HEK293 (cell line): ENCODE measurements around the gene INF2.

ENCODE experiments used
- CTCF ChIA-PET: fragments of 350-600 bp; formaldehyde crosslinking; extraction: SDS; loops from one replicate; lab custom pipeline; 2021; ENCODE audit warnings: antibody characterized with exemption; lab: Yijun Ruan, JAX
- POLR2A ChIA-PET: fragments of 300-600 bp; formaldehyde crosslinking; extraction: SDS; loops from one replicate; lab custom pipeline; 2020; ENCODE audit warnings: antibody characterized with exemption, inconsistent platforms; lab: Yijun Ruan, JAX
- H3K27ac ChIP-seq: fragments of 200-500 bp; sonication (Bioruptor generic); 2 replicates; pipeline ENCODE4 v1.5.1; 2014; ENCODE audit warnings: low read depth, low read length, control low read depth, inconsistent platforms; ENCODE audit errors: extremely low read depth
- H3K36me3 ChIP-seq, 2 experiments: fragments of 200-500 bp in 1 of 2; sonication (Bioruptor generic) in 1 of 2; 1 replicate in 1 of 2; 2 replicates in 1 of 2; pipeline ENCODE4 v1.5.1; 2014 to 2017; ENCODE audit warnings: inconsistent platforms in 2 of 2, low read length in 2 of 2; ENCODE audit not compliant: control insufficient read depth in 2 of 2, insufficient read depth in 1 of 2
- H3K4me1 ChIP-seq: fragments of 200-500 bp; sonication (Bioruptor generic); 2 replicates; pipeline ENCODE4 v1.5.1; 2014; ENCODE audit warnings: mild to moderate bottlenecking, low read length, inconsistent platforms; ENCODE audit not compliant: control insufficient read depth, insufficient read depth
- H3K4me3 ChIP-seq: 2 replicates; pipeline ENCODE4 v1.5.1; 2011; ENCODE audit warnings: low read depth, mild to moderate bottlenecking, control low read depth, low read length, moderate library complexity
- H3K9me3 ChIP-seq: fragments of 200-500 bp; sonication (Bioruptor generic); 2 replicates; pipeline ENCODE4 v1.5.1; 2014; ENCODE audit warnings: low read depth, low read length, inconsistent platforms; ENCODE audit not compliant: control insufficient read depth, insufficient read depth
- GLIS2 ChIP-seq: fragments of 450-650 bp; formaldehyde crosslinking; IDR thresholded peaks from 2 replicates; pipeline ENCODE4 v1.5.1; 2016; ENCODE audit warnings: missing biosample characterization, missing genetic modification characterization
- INSM2 ChIP-seq: fragments of 450-650 bp; formaldehyde crosslinking; IDR thresholded peaks from 2 replicates; pipeline ENCODE4 v1.5.1; 2016; ENCODE audit warnings: missing biosample characterization, missing genetic modification characterization
- MZF1 ChIP-seq: fragments of 450-650 bp; formaldehyde crosslinking; IDR thresholded peaks from 2 replicates; pipeline ENCODE4 v1.5.1; 2017; ENCODE audit warnings: missing biosample characterization, missing genetic modification characterization, borderline replicate concordance
- REPIN1 ChIP-seq: fragments of 450-650 bp; formaldehyde crosslinking; IDR thresholded peaks from 2 replicates; pipeline ENCODE4 v1.5.1; 2017; ENCODE audit warnings: missing biosample characterization, missing genetic modification characterization, low read depth
- ZBTB26 ChIP-seq: fragments of 450-650 bp; formaldehyde crosslinking; optimal IDR thresholded peaks from 2 replicates; pipeline ENCODE3; 2016; ENCODE audit warnings: missing biosample characterization, mild to moderate bottlenecking, missing genetic modification characterization
- ZNF157 ChIP-seq: fragments of 450-650 bp; formaldehyde crosslinking; IDR thresholded peaks from 2 replicates; pipeline ENCODE4 v1.5.1; 2016; ENCODE audit warnings: missing biosample characterization, missing genetic modification characterization
- ZNF175 ChIP-seq: fragments of 450-650 bp; formaldehyde crosslinking; IDR thresholded peaks from 2 replicates; pipeline ENCODE4 v1.5.1; 2016; ENCODE audit warnings: missing biosample characterization, missing genetic modification characterization
- ZNF18 ChIP-seq: fragments of 450-650 bp; formaldehyde crosslinking; IDR thresholded peaks from 2 replicates; pipeline ENCODE4 v1.5.1; 2016; ENCODE audit warnings: missing biosample characterization, missing genetic modification characterization
- ZNF26 ChIP-seq: fragments of 450-650 bp; formaldehyde crosslinking; IDR thresholded peaks from 2 replicates; pipeline ENCODE4 v1.5.1; 2016; ENCODE audit warnings: missing biosample characterization, missing genetic modification characterization
- ZNF266 ChIP-seq: fragments of 450-650 bp; formaldehyde crosslinking; IDR thresholded peaks from 2 replicates; pipeline ENCODE4 v1.5.1; 2016; ENCODE audit warnings: missing biosample characterization, missing genetic modification characterization, low read depth
- ZNF311 ChIP-seq: fragments of 450-650 bp; formaldehyde crosslinking; IDR thresholded peaks from 2 replicates; pipeline ENCODE4 v1.5.1; 2017; ENCODE audit warnings: missing biosample characterization, missing genetic modification characterization, borderline replicate concordance
- ZNF501 ChIP-seq: fragments of 450-650 bp; formaldehyde crosslinking; IDR thresholded peaks from 2 replicates; pipeline ENCODE4 v1.5.1; 2016; ENCODE audit warnings: missing biosample characterization, missing genetic modification characterization
- ZNF521 ChIP-seq: fragments of 450-650 bp; formaldehyde crosslinking; IDR thresholded peaks from 2 replicates; pipeline ENCODE4 v1.5.1; 2017; ENCODE audit warnings: missing biosample characterization, mild to moderate bottlenecking, missing genetic modification characterization
- ZNF558 ChIP-seq: fragments of 450-650 bp; formaldehyde crosslinking; IDR thresholded peaks from 2 replicates; pipeline ENCODE4 v1.5.1; 2016; ENCODE audit warnings: missing biosample characterization, missing genetic modification characterization
- ZNF585B ChIP-seq: fragments of 450-650 bp; formaldehyde crosslinking; IDR thresholded peaks from 2 replicates; pipeline ENCODE4 v1.5.1; 2016; ENCODE audit warnings: missing biosample characterization, missing genetic modification characterization
- ZNF658 ChIP-seq: fragments of 450-650 bp; formaldehyde crosslinking; IDR thresholded peaks from 2 replicates; pipeline ENCODE4; 2016; ENCODE audit warnings: missing biosample characterization, missing genetic modification characterization
- ZNF692 ChIP-seq: fragments of 450-650 bp; formaldehyde crosslinking; IDR thresholded peaks from 2 replicates; pipeline ENCODE4 v1.5.1; 2016; ENCODE audit warnings: missing biosample characterization, missing genetic modification characterization
- ZNF777 ChIP-seq: fragments of 450-650 bp; formaldehyde crosslinking; IDR thresholded peaks from 2 replicates; pipeline ENCODE4 v1.5.1; 2017; ENCODE audit warnings: missing biosample characterization, missing genetic modification characterization, borderline replicate concordance
- ZSCAN16 ChIP-seq: fragments of 450-650 bp; formaldehyde crosslinking; IDR thresholded peaks from 2 replicates; pipeline ENCODE4 v1.5.1; 2016; ENCODE audit warnings: missing biosample characterization, missing genetic modification characterization
- ZXDB ChIP-seq: fragments of 450-650 bp; formaldehyde crosslinking; IDR thresholded peaks from 2 replicates; pipeline ENCODE4 v1.5.1; 2016; ENCODE audit warnings: missing biosample characterization, missing genetic modification characterization
- TF ChIP-seq, protein P1 (sequence below): fragments of 450-650 bp; formaldehyde crosslinking; IDR thresholded peaks from 2 replicates; pipeline ENCODE4 v1.5.1; 2016; ENCODE audit warnings: missing biosample characterization, missing genetic modification characterization

INF2 gene

DNA sequence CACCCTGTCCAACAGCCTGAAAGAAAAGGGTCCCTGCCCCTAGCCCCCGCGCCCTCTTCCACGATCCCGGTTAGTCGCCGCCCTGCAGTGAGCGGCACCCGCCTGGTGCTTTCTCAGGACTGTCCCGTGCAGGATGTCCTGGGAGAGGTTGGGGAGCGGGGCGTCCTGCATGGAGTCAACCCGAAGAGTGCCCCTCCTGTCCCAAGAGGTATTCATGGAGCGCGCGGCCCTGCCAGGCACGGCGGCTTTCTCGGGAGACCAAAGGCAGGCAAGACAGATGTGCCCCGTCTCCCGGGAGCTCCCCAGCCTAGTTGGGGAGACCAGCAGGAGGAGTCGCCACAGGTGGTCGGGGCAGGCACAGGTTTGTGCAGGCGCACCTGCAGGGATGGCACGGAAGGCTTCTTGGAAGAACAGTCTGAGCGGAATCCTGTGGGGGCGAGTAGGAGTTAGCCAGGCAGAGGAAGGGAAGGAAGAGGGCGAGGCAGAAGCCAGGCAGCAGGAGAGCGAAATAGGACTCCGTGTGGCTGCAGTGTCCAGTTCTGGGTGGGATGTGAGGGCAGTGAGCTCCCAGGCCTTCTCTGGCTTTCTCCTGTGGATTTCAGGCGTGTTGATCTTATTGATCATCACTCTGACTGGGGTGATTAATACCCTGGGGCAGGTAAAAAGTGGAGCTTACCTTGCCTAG lies 64.3 kb downstream of the INF2 start (continued):
- TF ChIP-seq, protein P1, sequence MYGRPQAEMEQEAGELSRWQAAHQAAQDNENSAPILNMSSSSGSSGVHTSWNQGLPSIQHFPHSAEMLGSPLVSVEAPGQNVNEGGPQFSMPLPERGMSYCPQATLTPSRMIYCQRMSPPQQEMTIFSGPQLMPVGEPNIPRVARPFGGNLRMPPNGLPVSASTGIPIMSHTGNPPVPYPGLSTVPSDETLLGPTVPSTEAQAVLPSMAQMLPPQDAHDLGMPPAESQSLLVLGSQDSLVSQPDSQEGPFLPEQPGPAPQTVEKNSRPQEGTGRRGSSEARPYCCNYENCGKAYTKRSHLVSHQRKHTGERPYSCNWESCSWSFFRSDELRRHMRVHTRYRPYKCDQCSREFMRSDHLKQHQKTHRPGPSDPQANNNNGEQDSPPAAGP: 0 out of 2 replicates have a peak, but pooled peaks have one; percentile 26
- TF ChIP-seq ZNF157 (0 out of 2 replicates have a peak, but pooled peaks have one; percentile 38), ZNF585B (tag by site-specific recombination) (no peak), ZNF777 (tag by site-specific recombination) (no peak), ZNF501 (tag by site-specific recombination) (0 out of 2 replicates have a peak, but pooled peaks have one; percentile 53)

- H3K4me3 ChIP-seq: peak overlapping the region; percentile 100
- CTCF ChIA-PET: interaction anchor here (0.6 to 2.3 kb wide), 5 partner anchors 12 to 170 kb away, joined by 3 to 15 read pairs (median 4); no protein-coding TSS in a partner anchor
- no peaks in the 10 kb centered on the region; the same call in 1 of the 2 replicates for H3K4me1 ChIP-seq
- peak overlapping the region; percentile 92; the same call in 1 of the 2 replicates for H3K27ac ChIP-seq
- TF ChIP-seq ZNF501 (tag by site-specific recombination): no peak
- no peak for TF ChIP-seq REPIN1
- no peak for TF ChIP-seq ZNF658 (tag by site-specific recombination)
- TF ChIP-seq ZNF521 (tag by site-specific recombination): no peak
- TF ChIP-seq ZNF558 (tag by site-specific recombination): no peak
- TF ChIP-seq ZNF266 (tag by site-specific recombination): no peak
- TF ChIP-seq, all 188 proteins: peak for 0
- POLR2A ChIA-PET: interaction anchor here (0.5 to 2.4 kb wide), 2 partner anchors 11 to 224 kb away, joined by 3 to 9 read pairs; partner anchors contain the start of gene AHNAK2
- H3K36me3 ChIP-seq: peaks cover 0 to 55% of the 10 kb centered on the region in 2 experiments; a peak in 1 of 3 replicates
- H3K9me3 ChIP-seq: no peaks in the 10 kb centered on the region
Observed at GRCh38 chr14:104754213-104754851, 64.9 kb downstream of the INF2 start.

DNA sequence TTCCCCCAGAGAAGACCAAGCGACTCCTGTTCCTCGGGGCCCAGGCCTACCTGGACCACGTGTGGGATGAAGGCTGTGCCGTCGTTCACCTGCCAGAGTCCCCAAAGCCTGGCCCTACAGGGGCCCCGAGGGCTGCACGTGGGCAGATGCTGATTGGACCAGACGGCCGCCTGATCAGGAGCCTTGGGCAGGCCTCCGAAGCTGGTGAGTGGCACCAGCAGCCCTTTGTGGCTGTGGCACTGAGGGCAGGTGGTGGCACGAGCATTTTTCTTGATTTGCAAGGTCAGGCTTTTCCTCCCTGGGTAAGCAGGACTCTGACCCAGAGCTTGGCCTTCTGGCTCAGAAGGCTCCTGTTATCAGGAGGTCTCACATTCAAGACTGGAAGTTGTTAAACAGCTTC lies 66.2 kb downstream of the INF2 start:
- CTCF ChIA-PET: interaction anchor here (2.3 kb wide), 1 partner anchor 12 kb away, joined by 15 read pairs; no protein-coding TSS in a partner anchor
- Histone ChIP-seq H3K9me3 (no peaks in the 10 kb centered on the region), H3K4me1 (no peaks in the 10 kb centered on the region; the same call in 1 of the 2 replicates), H3K27ac (no peak overlapping the region), H3K4me3 (no peak overlapping the region), H3K36me3 (peaks cover 0 to 67% of the 10 kb centered on the region in 2 experiments; a peak in 1 of 3 replicates)
- POLR2A ChIA-PET: no interaction called here
- no peak for TF ChIP-seq ZNF692
- TF ChIP-seq INSM2 (tag by site-specific recombination): no peak
- TF ChIP-seq ZNF26 (tag by site-specific recombination): no peak
- no peak for TF ChIP-seq ZXDB (tag by site-specific recombination)
- no peak for TF ChIP-seq ZNF311 (tag by site-specific recombination)
- TF ChIP-seq ZNF501 (tag by site-specific recombination): no peak
- no peak for TF ChIP-seq ZSCAN16
- no peak for TF ChIP-seq MZF1
- no peak for TF ChIP-seq ZNF18
- TF ChIP-seq ZNF175 (tag by site-specific recombination): no peak
- TF ChIP-seq GLIS2 (tag by site-specific recombination): no peak
- no peak for TF ChIP-seq ZBTB26 (tag by site-specific recombination)
